Suprapubic skin (tissue), 4 donors: Measurements from ENCODE around the gene PACSIN2. TPM values are rescaled to one million over a fixed set of nuclear protein-coding genes. Genes with fewer than 3 reads are reported as not detected.

ENCODE experiments used
- DNase-seq, 2 donors: peaks; one replicate each; pipeline ENCODE4 v3.0.0-alpha.2; 2019; ENCODE audit warnings: low spot score in 2 of 2
- H3K27ac ChIP-seq: fragments of 200-600 bp; sonication (generic); one replicate; pipeline ENCODE4 v1.5.1; 2019
- H3K27me3 ChIP-seq: fragments of 200-600 bp; sonication (generic); one replicate; pipeline ENCODE4 v1.5.1; 2019
- H3K36me3 ChIP-seq: fragments of 200-600 bp; sonication (generic); one replicate; pipeline ENCODE4 v1.5.1; 2019
- H3K4me1 ChIP-seq: fragments of 200-600 bp; sonication (generic); one replicate; pipeline ENCODE4 v1.5.1; 2019
- H3K4me3 ChIP-seq: fragments of 200-600 bp; sonication (generic); one replicate; pipeline ENCODE4 v1.5.1; 2019; ENCODE audit warnings: mild to moderate bottlenecking
- H3K9me3 ChIP-seq: fragments of 200-600 bp; sonication (generic); one replicate; pipeline ENCODE4 v1.5.1; 2019
- CTCF ChIP-seq, 2 donors: fragments of 200-600 bp in 1 of 2; fragments of 450-650 bp in 1 of 2; sonication (generic) in 1 of 2; IDR thresholded peaks; one replicate each; pipeline ENCODE4 v1.5.1; 2016 to 2019; ENCODE audit warnings: antibody characterized with exemption in 2 of 2, mild to moderate bottlenecking in 1 of 2, moderate library complexity in 1 of 2
- EP300 ChIP-seq: sonication (generic); formaldehyde crosslinking; IDR thresholded peaks from one replicate; pipeline ENCODE4 v1.6.1; 2017; ENCODE audit warnings: antibody characterized with exemption
- POLR2A ChIP-seq, 2 donors: fragments of 450-650 bp; IDR thresholded peaks; one replicate each; pipeline ENCODE4 v1.6.1; 2017; ENCODE audit warnings: antibody characterized with exemption in 2 of 2, mild to moderate bottlenecking in 2 of 2, moderate library complexity in 2 of 2
- POLR2AphosphoS5 ChIP-seq, 3 donors: sonication (generic); formaldehyde crosslinking; IDR thresholded peaks; one replicate each; pipeline ENCODE4 v1.6.1; 2017; ENCODE audit warnings: antibody characterized with exemption in 3 of 3
- WGBS: methylation state at CpG from one replicate; pipeline ENCODE4 v1.1.5; 2018; 5-methylcytosine and 5-hydroxymethylcytosine counted together
- total RNA-seq, 4 donors: library from RNA; depleted of rRNA; stranded (reverse); fragments of >200 nt; gene quantifications; one replicate each; pipeline ENCODE4 v1.1.0, GENCODE V29; 2016

The PACSIN2 gene
- total RNA-seq, 4 donors from 2014 or later: 38.9 to 74.8 (median 55.3) TPM

GRCh38 chr22:42967933-42968332, 47.0 kb downstream of the PACSIN2 start:
- 68% methylated on average over 8 of the region's 8 CpGs for WGBS
- H3K27ac ChIP-seq: peak overlapping the region; percentile 59

GRCh38 chr22:42967005-42967404, 47.9 kb downstream of the PACSIN2 start:
- Histone ChIP-seq H3K27ac (peak overlapping the region; percentile 4), H3K9me3 (no peaks in the 10 kb centered on the region), H3K27me3 (no peaks in the 10 kb centered on the region), H3K4me3 (no peak overlapping the region), H3K4me1 (peaks cover 50% of the 10 kb centered on the region), H3K36me3 (peaks cover 4% of the 10 kb centered on the region)
- DNase-seq: peak in 1 of 2 donors; percentile 47
- 92% methylated on average over 8 of the region's 8 CpGs for WGBS
- TF ChIP-seq EP300 (no peak), POLR2A (IDR thresholded peaks at IDR 0.05) (no peak), POLR2AphosphoS5 (IDR thresholded peaks at IDR 0.05) (no peak), CTCF (IDR thresholded peaks at IDR 0.05) (no peak)

More at GRCh38 chr22:42967933-42968332, 47.0 kb downstream of the PACSIN2 start:
- H3K36me3 ChIP-seq: peaks cover 4% of the 10 kb centered on the region
- H3K27me3 ChIP-seq: no peaks in the 10 kb centered on the region
- DNase-seq: peak; percentile 86 to 89
- H3K4me1 ChIP-seq: peaks cover 45% of the 10 kb centered on the region
- H3K9me3 ChIP-seq: no peaks in the 10 kb centered on the region
- TF ChIP-seq CTCF (IDR thresholded peaks at IDR 0.05) (peak in 1 of 2 donors; percentile 30), POLR2AphosphoS5 (IDR thresholded peaks at IDR 0.05) (no peak), POLR2A (IDR thresholded peaks at IDR 0.05) (no peak), EP300 (no peak)
- no peak overlapping the region for H3K4me3 ChIP-seq

GRCh38 chr22:42966497-42966896, 48.5 kb downstream of the PACSIN2 start:
- WGBS: 71% methylated on average over 1 of the region's 1 CpG

GRCh38 chr22:42964994-42965699, 49.8 kb downstream of the PACSIN2 start:
- Histone ChIP-seq H3K4me3 (no peak overlapping the region), H3K27me3 (no peaks in the 10 kb centered on the region), H3K4me1 (peaks cover 65% of the 10 kb centered on the region), H3K27ac (no peak overlapping the region), H3K9me3 (no peaks in the 10 kb centered on the region), H3K36me3 (peaks cover 4% of the 10 kb centered on the region)
- DNase-seq: no peak
- TF ChIP-seq EP300: no peak
- TF ChIP-seq POLR2AphosphoS5 (IDR thresholded peaks at IDR 0.05): no peak
- WGBS: 44% methylated on average over 6 of the region's 6 CpGs

More at GRCh38 chr22:42966497-42966896, 48.5 kb downstream of the PACSIN2 start:
- no peak for DNase-seq
- H3K36me3 ChIP-seq: peaks cover 4% of the 10 kb centered on the region
- H3K27ac ChIP-seq: no peak overlapping the region
- H3K4me1 ChIP-seq: peaks cover 54% of the 10 kb centered on the region
- no peaks in the 10 kb centered on the region for H3K9me3 ChIP-seq
- TF ChIP-seq POLR2AphosphoS5 (IDR thresholded peaks at IDR 0.05): no peak
- TF ChIP-seq POLR2A (IDR thresholded peaks at IDR 0.05): no peak
- TF ChIP-seq CTCF (IDR thresholded peaks at IDR 0.05): no peak
- no peak for TF ChIP-seq EP300
- H3K27me3 ChIP-seq: no peaks in the 10 kb centered on the region
- no peak overlapping the region for H3K4me3 ChIP-seq

GRCh38 chr22:42963231-42963595, 51.7 kb downstream of the PACSIN2 start:
- WGBS: 87% methylated on average over 9 of the region's 9 CpGs
- no peak for TF ChIP-seq POLR2A (IDR thresholded peaks at IDR 0.05)
- no peak for TF ChIP-seq EP300
- no peak for TF ChIP-seq CTCF (IDR thresholded peaks at IDR 0.05)
- no peak for TF ChIP-seq POLR2AphosphoS5 (IDR thresholded peaks at IDR 0.05)
- H3K9me3 ChIP-seq: no peaks in the 10 kb centered on the region
- H3K4me3 ChIP-seq: no peak overlapping the region
- H3K27me3 ChIP-seq: no peaks in the 10 kb centered on the region
- peaks cover 4% of the 10 kb centered on the region for H3K36me3 ChIP-seq
- H3K4me1 ChIP-seq: peaks cover 77% of the 10 kb centered on the region
- DNase-seq: no peak
- peak overlapping the region; percentile 42 for H3K27ac ChIP-seq
